Measurements from ENCODE around the gene UTP11.
"Not testable (repeated sequence)": the region's sequence is repeated elsewhere in the genome, so short reads cannot be mapped to it uniquely, and the experiment has no call there.

UTP11 gene

DNA sequence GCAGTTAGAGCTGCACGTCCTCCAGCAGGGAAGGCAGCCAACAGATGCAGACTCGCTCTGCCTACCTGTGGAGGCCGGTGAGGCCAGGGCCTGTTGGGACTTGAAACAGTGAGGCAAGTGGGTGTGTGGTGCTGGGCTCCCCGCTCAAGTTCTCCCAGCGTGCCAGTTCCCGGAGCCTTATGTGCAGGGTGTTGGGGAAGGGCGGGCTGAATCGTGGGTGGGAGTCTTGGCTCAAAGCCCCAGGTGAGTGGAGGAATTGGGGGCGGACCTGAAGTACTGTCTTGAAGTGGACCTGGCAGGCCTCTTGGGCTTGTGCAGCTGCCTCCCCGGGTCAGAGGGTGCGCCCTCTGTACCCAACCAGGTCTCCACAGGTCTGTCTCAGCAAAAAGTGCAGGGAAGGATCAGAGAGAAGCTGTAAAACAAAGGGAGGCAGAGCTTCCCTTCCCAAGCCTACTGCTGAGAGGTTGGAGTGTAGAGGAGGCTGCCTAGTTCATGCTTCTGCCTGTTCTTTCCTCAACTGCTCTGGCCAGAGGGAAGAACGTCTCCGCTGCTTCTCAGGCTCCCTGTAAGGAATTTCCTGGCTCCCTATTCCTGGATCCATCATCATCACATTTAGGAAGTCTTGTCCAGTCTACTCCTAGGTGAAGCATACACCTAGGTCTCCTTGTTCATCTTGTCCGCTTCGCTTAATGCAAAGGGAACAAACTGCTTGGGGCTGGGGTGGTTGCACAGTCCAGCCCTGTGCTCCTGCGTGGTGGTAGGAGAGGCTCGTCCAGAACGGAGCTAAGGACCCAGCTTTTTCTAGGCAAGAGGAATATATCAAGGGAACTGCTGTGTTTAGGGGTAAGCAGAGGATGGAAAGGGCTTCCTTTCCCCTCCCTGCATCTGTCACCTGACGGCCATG lies 14.9 kb downstream of the UTP11 start:
- DNase-seq (ENCODE audit: low spot score) = no peak

DNA sequence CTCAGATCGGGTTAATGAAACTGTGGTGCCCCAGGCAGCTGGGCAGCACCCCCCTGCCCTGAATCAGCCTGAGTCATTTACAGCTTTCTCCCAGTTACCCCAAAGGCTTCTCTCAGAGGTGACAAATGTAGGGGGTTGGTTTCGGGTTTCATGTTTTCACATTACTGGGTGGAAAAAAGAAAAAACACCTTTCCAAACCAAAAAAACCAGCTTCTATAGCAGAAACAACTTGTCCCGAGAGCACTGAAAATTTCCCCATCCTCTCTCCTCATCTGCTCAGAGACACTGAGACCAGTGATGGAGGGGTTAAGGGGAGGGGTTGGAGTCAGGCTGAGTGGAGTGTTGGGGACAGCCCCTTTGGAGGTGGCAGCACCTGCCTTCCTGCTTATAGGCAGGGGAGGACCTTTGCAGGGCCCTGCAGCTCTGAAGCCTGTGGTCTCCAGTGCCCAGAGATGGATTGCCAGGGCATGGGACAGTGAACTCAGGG lies 15.6 kb downstream of the UTP11 start:
- DNase-seq (ENCODE audit: low spot score) = no peak

DNA sequence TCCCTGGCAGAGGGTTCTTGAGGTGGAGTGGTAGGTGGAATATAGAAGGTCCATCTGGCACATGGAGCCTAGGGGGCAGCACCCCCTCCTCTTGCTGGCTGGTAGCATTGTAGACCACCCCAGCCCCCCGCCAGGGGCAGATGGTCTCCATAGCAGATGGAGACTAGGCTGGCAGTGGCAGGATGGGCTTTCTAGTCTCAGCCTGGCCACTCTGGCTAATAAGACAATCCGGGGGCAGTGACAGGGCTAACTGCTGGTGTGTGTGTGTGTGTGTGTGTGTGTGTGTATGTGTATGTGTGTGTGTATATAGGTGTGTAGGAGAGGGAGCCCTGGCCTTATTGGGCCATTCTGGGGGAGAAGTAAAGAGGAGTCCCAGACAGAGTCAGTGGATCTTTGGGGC lies 16.1 kb downstream of the UTP11 start:
- DNase-seq (ENCODE audit: low spot score) = no peak

DNA sequence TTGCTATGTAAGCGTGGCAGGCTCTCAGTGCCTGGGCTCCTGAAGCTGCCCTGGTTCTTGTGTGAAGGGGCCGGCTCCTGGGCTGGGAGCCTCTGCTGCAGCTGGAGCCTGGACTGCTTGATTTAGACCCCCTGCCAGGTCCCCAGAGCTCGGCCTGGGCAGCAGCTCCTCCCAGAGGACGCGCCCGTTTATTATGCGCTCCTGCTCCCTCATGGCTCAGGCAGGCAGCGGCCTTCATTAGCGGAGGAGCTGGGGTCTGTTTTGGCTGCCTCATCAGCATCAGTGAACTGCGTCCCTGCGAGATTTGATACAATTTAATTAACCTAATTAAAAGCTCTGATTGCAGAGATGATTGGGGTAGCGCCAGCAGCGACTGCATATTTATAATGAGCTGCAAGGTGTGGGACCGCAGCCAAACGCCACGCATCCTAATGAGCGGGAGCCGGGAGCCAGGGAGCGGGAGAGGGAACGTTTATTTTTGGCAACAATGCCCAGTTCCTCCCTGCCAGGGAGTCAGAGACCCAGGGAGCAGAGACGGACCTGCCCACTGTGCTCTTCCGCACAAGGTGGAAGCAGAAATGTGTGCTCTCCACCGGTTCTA lies 16.6 kb downstream of the UTP11 start:
- no peak for DNase-seq (ENCODE audit: low spot score)

DNA sequence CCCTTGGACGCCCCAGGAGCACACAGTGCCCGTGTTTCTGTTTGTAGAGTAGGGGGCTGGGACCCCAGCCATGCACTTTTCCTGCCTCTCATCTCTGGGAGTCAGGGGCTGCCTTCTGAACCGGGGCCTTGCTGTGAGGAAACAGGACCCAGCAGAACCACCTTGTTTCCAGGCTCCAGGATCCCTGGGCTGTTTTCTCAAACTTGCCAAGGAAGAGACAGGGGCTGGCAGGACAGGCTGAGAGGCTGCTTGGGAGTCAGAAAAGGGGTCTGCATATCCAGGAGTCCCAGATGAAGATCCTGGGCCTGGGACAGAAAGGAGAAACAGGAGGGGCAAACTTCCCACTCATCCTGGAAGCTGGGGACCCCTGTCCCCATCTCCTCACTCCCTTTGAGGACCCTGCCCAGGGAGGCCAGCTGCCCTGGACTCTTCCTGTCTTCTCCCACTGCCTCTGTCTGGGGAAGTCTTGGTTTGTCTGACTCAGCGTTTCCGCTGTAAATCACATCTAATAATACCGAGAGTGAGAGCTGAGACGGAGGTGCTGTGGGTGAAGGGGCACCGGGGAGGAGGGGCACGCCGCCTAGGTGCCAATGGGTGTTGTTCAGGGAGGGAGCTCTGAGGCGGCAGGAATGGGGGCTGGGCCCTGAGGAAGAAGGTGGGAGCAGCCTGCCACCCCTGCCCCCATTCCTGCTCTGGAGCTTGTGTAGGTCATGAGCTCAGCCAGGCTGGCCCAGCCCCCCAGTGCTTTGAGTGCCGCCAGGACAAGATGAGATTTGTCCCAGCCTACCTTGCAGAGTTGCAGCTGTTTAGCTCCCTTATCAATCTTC lies 17.4 kb downstream of the UTP11 start:
- peak; percentile 69 for DNase-seq (ENCODE audit: low spot score)

DNA sequence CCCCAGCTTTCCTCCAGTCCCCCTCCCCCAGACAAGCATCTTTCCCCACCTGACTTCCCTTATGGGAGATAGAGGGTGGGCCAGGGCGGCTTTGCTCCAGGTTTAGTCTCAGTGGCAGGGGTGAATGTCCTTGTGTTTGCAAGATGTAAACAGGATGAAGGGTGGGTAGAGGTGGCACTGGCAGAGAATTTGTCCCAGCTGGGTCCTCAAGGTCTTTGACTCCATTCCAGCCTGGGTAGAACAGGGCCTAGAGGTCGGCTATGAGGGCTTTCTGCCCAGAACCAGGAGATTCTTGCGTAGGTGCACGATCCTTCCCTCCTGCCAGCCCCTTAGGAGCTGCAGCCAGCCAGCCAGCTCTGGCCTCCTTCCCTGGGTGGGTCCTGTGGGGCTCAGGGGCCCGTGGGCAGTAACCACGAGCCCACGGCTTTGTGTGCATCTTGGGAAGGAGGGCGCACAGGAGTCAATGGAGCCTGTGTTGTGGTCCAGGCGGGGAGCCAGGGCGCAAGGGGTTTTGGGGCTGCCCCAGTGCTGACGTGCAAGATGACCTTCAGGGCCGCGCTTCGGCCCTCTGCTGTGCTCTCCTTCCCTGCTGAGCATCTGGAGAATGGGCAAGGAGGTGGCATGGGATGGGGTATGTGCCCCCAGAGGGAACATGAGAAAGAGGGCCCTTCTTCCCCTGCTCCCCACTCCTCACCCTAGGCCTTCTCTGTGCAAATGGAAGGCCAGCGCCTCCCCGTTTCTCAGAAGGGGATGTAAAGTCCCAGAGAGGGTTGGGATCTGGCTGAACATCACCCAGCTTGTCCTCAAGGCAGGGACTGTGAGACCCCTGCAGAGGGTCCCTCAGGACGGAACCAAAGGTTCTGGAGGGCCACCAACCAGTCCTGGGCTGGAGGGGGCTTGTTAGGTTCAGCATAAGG lies 18.3 kb downstream of the UTP11 start:
- no peak for DNase-seq (ENCODE audit: low spot score)

DNA sequence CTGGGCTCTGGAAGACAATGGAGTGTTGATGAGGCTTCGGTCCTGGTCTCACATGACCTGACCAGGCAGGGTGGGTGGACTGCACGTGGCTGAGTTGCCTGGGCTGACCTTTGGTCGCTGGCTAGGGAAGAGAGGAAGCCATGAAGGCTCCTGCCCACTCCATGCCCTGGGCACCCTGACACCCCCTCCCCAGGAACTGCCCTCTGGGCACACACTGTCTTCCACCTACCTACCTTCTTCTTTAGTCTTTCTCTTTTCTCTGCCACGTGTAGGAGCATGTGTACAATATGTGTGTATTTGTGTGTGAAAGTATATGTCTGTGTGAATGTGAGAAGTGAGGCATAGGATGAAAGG lies 19.0 kb downstream of the UTP11 start:
- DNase-seq (ENCODE audit: low spot score) = no peak

DNA sequence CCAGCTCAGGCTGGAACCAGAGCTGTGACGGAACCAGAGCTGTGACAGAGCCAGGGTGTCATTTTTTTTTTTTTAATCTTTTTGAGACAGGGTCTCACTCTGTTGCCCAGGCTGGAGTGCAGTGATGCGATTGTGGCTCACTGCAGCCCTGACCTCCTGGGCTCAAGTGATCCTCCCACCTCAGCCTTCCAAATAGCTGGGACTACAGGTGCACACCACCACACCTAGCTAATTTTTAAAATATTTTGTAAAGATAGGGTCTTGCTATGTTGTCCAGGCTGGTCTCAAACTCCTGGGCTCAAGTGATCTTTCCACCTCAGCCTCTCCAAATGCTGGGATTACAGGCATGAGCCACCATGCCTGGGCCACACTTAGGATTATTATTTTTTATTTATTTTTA lies 20.5 kb downstream of the UTP11 start:
- not testable (repeated sequence) for DNase-seq (ENCODE audit: low spot score)

DNA sequence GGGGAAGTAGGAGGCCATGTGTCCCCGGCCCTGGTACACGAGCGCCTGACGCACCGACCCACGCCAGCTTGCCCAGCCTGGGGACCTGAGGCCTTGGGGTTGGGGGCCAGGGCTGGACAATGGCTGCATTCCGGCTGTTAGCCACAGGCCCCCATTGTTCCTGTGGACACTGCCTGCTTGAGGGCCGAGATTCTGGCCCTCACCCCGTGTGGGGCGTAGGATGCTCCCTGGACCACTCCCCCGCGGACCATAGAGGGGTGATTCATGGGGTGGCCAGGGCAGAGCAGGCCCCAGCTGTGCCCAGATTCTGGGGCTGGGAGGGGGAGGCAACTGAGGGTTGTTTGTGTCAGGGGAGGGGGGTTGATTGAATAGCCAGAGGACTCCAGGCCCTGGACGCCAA lies 22.3 kb downstream of the UTP11 start:
- DNase-seq (ENCODE audit: low spot score) = no peak

DNA sequence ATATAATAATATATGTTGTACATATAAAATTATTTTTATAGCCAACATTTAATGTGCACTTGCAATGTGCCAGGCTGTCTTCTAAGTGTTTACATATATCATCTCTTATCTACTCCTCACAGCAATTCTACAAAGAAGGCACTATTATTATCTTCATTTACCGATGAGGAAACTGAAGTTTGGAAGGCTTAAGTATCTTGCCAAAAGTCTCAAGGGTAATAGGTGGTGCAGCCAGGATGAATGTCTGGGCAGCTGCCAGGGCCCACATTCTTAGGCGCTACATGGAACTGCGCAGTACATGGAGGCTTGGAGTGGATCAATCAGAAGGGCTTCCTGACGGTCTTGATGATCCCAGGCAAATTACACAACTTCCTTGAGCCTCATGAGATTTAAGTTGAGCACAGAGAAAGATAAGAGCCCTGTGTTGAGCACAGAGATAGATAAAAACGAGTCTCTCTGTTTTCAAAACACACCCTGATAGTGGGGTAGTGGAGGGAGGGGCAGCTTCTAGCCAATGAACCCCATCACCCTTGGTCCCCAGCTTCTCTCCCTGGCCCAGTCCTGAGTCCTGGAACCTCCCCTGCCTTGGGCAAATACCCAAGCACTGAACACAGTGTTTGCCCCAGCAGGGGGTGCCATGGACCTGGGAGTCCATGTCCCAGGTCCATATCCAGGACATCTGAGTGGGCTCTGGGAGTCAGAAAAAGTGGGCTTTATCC lies 24.8 kb downstream of the UTP11 start:
- no peak for DNase-seq (ENCODE audit: low spot score)

DNA sequence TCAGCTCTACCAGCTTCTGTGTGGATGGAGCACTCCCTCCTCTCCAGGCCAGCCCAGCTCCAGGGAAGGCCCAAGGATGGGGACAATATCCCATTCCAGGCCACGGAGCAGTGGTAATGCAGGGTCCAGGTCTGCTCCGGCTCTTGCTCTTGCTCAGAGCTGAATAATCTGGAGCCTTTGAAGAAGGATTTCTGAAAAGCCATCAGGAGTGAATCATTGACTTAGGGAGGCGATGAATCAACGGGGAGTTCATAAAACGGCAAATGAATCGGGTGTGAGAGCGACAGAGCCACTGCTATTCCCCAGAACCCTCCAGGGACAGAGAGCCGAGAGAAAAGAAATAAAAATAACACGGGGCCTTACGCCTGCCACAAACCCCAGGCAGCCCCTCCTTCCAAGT lies 26.3 kb downstream of the UTP11 start:
- no peak for DNase-seq (ENCODE audit: low spot score)

DNA sequence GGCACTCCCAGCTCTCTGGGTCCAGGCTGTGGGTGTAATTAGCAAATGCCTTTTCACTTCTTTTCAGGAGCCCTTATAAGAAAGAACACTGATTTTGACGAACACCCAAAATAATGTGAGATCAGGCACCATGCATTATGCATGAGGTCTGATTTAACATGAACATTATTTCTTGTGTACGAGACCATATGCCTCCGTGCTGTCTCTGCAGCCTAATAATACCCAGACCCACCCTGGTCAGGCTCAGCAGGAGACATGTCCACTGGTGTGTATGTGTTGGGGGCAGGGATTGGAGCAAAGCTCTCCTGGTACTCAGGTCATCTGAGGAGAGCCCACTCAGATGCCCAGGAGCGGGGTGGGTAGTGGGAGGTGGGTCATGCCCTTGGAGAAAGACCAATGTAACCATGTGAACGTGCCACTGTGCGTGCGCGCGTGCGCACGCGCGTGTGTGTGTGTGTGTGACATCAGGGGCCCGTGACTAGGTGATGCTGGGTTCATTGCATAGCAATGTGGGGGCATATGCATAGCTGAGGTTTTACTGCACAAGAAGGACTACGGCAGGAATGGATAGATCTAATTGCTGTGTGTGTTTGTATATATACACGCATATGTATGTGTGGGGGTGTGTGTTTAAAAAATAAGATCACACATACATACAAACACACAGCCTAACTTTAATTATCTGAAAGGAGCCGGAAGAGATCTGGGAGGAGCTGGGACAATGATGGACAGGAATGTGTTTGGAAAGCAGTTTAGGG lies 27.0 kb downstream of the UTP11 start:
- no peak for DNase-seq (ENCODE audit: low spot score)

DNA sequence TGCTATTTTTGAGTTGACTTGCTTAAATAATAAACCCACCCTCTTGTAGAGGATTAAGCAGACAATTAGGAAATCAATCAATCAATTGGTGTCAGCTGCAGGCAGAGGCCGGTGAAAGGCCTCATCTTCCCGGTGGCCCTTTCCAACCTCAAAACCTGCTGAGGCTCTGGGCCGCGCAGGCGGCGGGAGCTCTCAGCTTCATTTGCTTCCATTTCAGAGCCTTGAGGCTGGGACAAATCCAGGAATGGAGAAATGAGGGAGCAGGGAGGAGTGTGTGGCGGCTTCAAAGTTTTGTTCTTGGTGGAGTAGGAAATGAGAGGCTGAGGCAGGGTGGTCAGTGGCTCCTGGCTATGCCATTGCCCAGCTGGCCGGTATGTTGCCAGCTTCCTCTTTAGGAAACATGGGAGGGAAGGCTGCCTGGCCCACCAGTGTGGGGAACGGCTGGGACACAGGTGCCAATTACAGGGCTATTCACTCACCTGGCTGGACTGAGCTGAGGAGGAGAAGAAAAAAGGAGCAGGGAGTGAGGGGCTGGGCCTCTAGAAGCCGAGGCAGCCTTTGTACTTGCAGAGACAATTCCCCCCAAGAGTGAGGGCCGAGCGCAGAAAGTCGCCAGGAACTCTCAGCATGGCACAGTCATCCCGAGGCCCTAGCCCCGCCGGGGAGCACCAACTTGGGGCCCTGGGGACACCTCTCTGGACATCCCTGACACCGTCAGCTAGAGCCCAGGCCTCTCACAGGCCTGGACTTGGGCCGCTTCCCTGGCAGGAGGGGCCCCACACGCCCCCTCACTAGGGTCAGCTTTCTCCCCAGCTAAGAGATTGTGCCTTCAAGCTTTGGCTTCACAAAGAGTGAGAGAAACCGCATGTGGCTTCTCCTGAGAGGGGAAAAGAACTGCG lies 29.7 kb downstream of the UTP11 start:
- no peak for DNase-seq (ENCODE audit: low spot score)

DNA sequence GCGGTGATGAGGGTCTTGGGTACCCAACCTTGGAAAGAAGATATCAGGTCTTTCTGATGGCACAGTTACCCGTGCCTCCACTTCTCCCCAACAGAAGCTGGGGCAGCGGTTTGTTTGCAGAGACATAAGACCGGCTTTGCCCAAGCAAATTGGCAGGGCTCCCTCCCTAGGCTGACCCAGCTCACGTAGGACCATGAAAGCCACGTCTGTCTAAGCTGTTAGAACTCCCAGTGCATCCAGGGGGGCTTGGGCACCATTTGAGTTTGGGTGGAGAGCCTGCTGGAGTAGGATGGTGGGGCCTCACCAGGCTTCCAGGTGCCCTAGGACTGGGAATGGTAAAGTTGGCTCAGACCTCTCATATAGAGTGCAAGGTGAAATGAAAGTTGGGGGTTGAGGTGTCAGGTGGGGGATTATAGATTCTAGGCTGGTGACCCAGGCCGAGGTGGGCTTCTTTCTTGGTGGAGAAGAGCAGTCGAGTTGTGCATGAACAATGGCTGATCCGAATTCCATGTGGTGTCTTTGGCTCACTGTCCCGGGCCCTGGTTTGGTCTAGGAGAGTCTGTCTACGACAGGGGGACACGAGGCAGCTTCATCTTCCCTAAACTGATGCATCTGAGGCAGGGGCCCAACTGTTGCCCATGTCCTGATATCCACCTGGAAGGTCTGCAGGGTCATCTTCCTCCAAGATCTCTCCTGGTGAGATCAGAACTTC lies 30.7 kb downstream of the UTP11 start:
- no peak for DNase-seq (ENCODE audit: low spot score)

DNA sequence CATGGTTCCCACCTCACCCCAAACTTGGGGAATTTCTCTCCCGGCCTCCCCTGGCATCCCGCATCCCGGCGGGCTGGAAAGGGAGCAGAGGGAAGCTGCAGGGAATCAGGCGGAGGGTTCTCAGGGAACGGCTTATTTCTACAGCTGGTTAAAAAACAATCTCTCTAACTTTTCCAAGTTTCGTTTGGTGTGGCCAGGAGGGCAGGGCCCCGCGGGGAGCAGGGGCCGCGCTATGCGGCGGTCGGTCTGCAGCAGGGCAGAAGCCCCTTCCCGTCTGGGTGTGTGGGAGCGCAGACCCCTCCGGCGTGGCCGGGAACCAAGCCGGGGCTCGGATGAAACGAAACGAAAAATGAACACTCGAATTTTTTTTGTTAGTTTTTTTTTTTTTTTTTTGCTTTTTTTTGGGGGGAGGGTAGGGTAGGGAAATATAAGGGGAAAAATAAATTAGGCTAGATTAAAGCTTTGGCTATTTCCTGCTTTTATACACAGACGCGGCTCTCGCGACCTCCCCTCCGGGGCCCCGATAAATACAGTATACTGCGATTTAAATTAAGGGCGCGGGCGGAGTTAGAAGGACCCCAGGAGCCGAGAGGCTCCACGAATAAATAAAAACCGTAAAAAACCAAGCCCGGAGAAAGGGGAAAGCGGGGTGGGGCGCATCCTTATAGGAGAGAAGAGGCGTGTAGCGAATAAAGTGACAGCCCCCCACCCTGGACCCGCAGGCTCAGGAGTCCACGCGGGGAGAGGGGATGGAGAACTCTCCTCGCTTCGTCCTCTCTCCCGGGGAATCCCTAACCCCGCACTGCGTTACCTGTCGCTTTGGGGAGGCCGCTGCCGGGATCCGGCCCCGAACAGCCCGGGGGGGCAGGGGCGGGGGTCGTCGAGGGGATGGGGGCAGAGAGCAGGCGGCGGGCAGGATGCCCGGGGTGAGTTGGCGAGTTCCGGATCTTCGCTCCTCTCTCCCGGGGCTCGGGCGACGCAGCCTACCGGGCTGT lies 32.0 kb downstream of the UTP11 start:
- DNase-seq (ENCODE audit: low spot score) = no peak

DNA sequence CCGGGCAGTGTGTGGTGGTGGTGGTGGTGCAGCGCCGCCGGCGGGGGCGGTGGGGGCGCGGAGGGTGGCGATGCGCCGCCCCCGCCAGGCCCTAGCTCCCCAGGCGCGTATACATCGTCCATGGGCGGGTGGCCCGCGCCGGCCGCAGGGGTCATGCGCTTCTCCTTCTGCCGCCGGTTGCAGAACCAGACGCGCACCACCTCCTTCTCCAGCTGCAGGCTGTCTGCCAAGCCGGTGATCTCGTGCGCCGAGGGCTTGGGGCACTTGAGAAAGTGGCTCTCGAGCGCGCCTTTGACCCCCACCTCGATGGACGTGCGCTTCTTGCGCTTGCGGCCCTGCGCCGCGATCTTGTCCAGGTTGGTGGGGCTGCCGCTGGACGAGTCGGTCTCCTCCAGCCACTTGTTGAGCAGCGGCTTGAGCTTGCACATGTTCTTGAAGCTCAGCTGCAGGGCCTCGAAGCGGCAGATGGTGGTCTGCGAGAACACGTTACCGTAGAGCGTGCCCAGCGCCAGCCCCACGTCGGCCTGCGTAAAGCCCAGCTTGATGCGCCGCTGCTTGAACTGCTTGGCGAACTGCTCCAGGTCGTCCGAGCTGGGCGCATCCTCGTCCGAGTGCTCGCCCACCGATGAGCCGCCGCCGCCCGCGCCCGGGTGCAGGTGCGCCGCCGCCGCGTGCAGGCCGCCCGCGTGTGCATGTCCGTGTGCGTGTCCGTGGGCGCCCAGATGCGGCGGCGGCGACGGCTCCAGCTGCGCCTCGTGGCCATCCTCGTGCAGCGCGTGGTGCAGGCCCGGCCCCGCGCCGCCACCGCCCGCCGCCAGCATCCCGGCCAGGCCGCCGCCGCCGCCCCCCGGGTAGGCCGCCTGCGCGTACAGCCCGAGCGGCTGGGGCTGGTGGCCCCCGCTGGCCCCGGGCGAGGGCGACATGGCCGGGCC lies 33.1 kb downstream of the UTP11 start:
- DNase-seq (ENCODE audit: low spot score) = no peak
